Mucosa of stomach (tissue), 1 donor: ENCODE results near the gene KLF1.

ENCODE experiments used
- H3K27me3 ChIP-seq: one replicate; pipeline ENCODE4 v1.7.0; 2013; ENCODE audit warnings: mild to moderate bottlenecking, low read length; ENCODE audit not compliant: control insufficient read depth, insufficient read depth
- H3K36me3 ChIP-seq: one replicate; pipeline ENCODE4 v1.7.0; 2013; ENCODE audit warnings: low read length; ENCODE audit not compliant: control insufficient read depth, insufficient read depth
- H3K4me1 ChIP-seq: one replicate; pipeline ENCODE4 v1.7.0; 2013; ENCODE audit warnings: mild to moderate bottlenecking, low read length; ENCODE audit not compliant: control insufficient read depth, insufficient read depth
- H3K4me3 ChIP-seq: one replicate; pipeline ENCODE4 v1.7.0; 2013; ENCODE audit warnings: low read length
- H3K9ac ChIP-seq: one replicate; pipeline ENCODE4 v1.7.0; 2013; ENCODE audit warnings: mild to moderate bottlenecking, low read length, moderate library complexity
- H3K9me3 ChIP-seq: one replicate; pipeline ENCODE4 v1.7.0; 2013; ENCODE audit warnings: mild to moderate bottlenecking, low read length, moderate library complexity; ENCODE audit not compliant: control insufficient read depth
- donor health status: Pancreatic carcinoma.

KLF1 gene

GRCh38 chr19:12872941-12873890 lies 13.8 kb downstream of the KLF1 start:
- Histone ChIP-seq H3K36me3 (no peaks in the 10 kb centered on the region), H3K27me3 (no peaks in the 10 kb centered on the region), H3K9ac (peak overlapping the region; percentile 17), H3K4me1 (peaks cover 9% of the 10 kb centered on the region), H3K9me3 (no peaks in the 10 kb centered on the region), H3K4me3 (peak overlapping the region; percentile 9)

DNA sequence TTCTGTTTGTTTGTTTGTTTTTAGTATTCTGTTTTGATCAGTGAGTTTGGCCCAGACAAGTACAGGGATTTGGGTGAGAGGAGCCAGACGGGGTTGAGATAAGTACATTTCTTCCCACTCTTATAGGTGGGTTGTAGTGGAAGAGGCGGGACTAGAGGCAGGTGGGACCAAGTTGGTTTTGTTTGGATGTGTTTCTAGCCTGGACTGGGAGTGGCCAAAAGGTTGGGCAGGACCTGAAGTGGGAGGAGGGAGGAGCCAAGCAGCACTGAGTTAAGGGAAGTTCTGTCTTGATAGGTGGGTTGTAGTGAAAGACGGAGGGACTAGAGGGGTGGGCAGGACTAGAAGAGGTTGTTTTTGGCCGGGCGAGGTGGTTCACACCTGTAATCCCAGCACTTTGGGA lies 14.7 kb downstream of the KLF1 start:
- Histone ChIP-seq H3K9ac (no peak overlapping the region), H3K4me1 (peaks cover 16% of the 10 kb centered on the region), H3K9me3 (no peaks in the 10 kb centered on the region), H3K27me3 (no peaks in the 10 kb centered on the region), H3K4me3 (no peak overlapping the region), H3K36me3 (no peaks in the 10 kb centered on the region)

GRCh38 chr19:12871681-12872080 lies 15.3 kb downstream of the KLF1 start:
- peaks cover 19% of the 10 kb centered on the region for H3K4me1 ChIP-seq
- no peaks in the 10 kb centered on the region for H3K9me3 ChIP-seq
- no peaks in the 10 kb centered on the region for H3K36me3 ChIP-seq
- no peaks in the 10 kb centered on the region for H3K27me3 ChIP-seq
- no peak overlapping the region for H3K4me3 ChIP-seq
- H3K9ac ChIP-seq, result no peak overlapping the region

- Histone ChIP-seq H3K9me3 (no peaks in the 10 kb centered on the region), H3K36me3 (no peaks in the 10 kb centered on the region), H3K27me3 (no peaks in the 10 kb centered on the region), H3K4me3 (no peak overlapping the region), H3K4me1 (peaks cover 18% of the 10 kb centered on the region), H3K9ac (no peak overlapping the region)
Measured at GRCh38 chr19:12868540-12869112, 18.4 kb downstream of the KLF1 start.

- H3K36me3 ChIP-seq, result no peaks in the 10 kb centered on the region
- no peaks in the 10 kb centered on the region for H3K27me3 ChIP-seq
- no peak overlapping the region for H3K9ac ChIP-seq
- peaks cover 13% of the 10 kb centered on the region for H3K4me1 ChIP-seq
- H3K4me3 ChIP-seq, result peak overlapping the region; percentile 22
- no peaks in the 10 kb centered on the region for H3K9me3 ChIP-seq
Measured at GRCh38 chr19:12867120-12868099, 19.6 kb downstream of the KLF1 start.

DNA sequence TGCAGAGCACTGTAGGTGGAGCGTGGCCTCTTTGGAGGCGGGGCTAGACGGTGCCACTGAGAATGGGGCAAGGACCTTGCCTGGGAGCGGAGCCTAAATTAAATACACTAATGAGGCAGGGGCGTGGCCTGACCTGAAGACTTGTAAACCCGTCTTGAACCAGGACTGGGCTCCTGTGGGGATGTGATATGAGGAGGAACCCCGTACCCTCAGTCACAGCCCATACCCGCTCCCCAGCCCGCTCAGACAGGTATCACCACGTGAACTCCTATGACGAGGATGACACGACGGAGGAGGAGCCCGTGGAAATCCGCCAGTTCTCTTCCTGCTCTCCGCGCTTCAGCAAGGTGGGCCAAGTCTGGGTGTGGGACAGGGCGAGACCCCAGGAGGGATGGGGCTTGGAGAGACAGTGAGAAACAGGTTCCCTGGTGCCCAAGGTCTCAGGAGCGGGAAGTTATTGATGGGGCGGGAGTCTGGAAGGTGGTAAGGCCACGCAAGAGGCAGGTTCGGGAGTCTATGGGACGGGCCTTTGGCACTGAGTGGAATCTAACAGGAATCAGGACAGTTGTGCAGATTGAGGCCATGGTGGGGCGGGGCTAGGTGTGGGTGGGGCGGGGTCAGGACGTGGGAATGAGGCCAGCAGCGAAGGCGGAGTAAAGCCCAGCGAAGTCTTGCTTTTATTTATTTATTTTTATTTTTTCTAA lies 20.4 kb downstream of the KLF1 start:
- Histone ChIP-seq H3K4me3 (no peak overlapping the region), H3K27me3 (no peaks in the 10 kb centered on the region), H3K36me3 (no peaks in the 10 kb centered on the region), H3K4me1 (peaks cover 13% of the 10 kb centered on the region), H3K9ac (no peak overlapping the region), H3K9me3 (no peaks in the 10 kb centered on the region)

GRCh38 chr19:12865746-12866415 lies 21.1 kb downstream of the KLF1 start:
- Histone ChIP-seq H3K9me3 (no peaks in the 10 kb centered on the region), H3K4me1 (peaks cover 13% of the 10 kb centered on the region), H3K27me3 (no peaks in the 10 kb centered on the region), H3K4me3 (no peak overlapping the region), H3K9ac (no peak overlapping the region), H3K36me3 (no peaks in the 10 kb centered on the region)

GRCh38 chr19:12864721-12865715 lies 22.0 kb downstream of the KLF1 start:
- Histone ChIP-seq H3K9ac (no peak overlapping the region), H3K9me3 (no peaks in the 10 kb centered on the region), H3K27me3 (no peaks in the 10 kb centered on the region), H3K4me1 (peaks cover 13% of the 10 kb centered on the region), H3K4me3 (no peak overlapping the region), H3K36me3 (no peaks in the 10 kb centered on the region)

GRCh38 chr19:12864143-12864542 lies 22.9 kb downstream of the KLF1 start:
- Histone ChIP-seq H3K4me1 (peaks cover 13% of the 10 kb centered on the region), H3K9ac (no peak overlapping the region), H3K36me3 (no peaks in the 10 kb centered on the region), H3K4me3 (no peak overlapping the region), H3K9me3 (no peaks in the 10 kb centered on the region), H3K27me3 (no peaks in the 10 kb centered on the region)

GRCh38 chr19:12859546-12859945 lies 27.5 kb downstream of the KLF1 start:
- Histone ChIP-seq H3K9me3 (no peaks in the 10 kb centered on the region), H3K9ac (no peak overlapping the region), H3K4me3 (no peak overlapping the region), H3K36me3 (no peaks in the 10 kb centered on the region), H3K27me3 (no peaks in the 10 kb centered on the region), H3K4me1 (no peaks in the 10 kb centered on the region)
